Activated naive CD8-positive, alpha-beta T cell treated with anti-CD3 and anti-CD28 coated beads, Interleukin-2, amount 10 ng/mL, durations not matched to agents 7 days and 5 days (primary cell): Measurements from ENCODE around the gene CCDC24. TPM values are rescaled to one million over a fixed set of nuclear protein-coding genes. Genes with fewer than 3 reads are reported as not detected.

Source experiments
- ATAC-seq: fragments of 150-1000 bp; cut with Tn5 transposase; one replicate; pipeline ENCODE4 v1.10.0; 2021; ENCODE audit warnings: low read depth, moderate library complexity
- POLR2A ChIA-PET: fragments of 350-600 bp; sonication (Branson Sonifier 250); formaldehyde crosslinking; loops from one replicate; lab custom pipeline; 2021; ENCODE audit warnings: antibody characterized with exemption; lab: Charles Lee
- DNase-seq: peaks from one replicate; pipeline ENCODE4 v3.0.0; 2021
- H3K27ac Mint-ChIP-seq: one replicate; pipeline ENCODE4 v1.8.0; 2022; ENCODE audit warnings: mild to moderate bottlenecking, mixed read lengths
- H3K27me3 Mint-ChIP-seq: one replicate; pipeline ENCODE4 v1.8.0; 2022; ENCODE audit warnings: mild to moderate bottlenecking, moderate library complexity, mixed read lengths
- H3K36me3 Mint-ChIP-seq: one replicate; pipeline ENCODE4 v1.8.0; 2021; ENCODE audit warnings: mild to moderate bottlenecking, mixed read lengths
- H3K4me1 Mint-ChIP-seq: one replicate; pipeline ENCODE4 v1.8.0; 2021; ENCODE audit warnings: mixed read lengths
- H3K4me3 Mint-ChIP-seq: one replicate; pipeline ENCODE4 v1.8.0; 2022; ENCODE audit warnings: mild to moderate bottlenecking, moderate library complexity, mixed read lengths
- H3K9me3 Mint-ChIP-seq: one replicate; pipeline ENCODE4 v1.8.0; 2021; ENCODE audit warnings: mixed read lengths
- total RNA-seq, 2 experiments: library from RNA; stranded (reverse); gene quantifications; one replicate each; pipeline ENCODE4 v1.2.3, GENCODE V29; 2021

Gene CCDC24
- total RNA-seq, 2 experiments from 2014 or later, result 1.3 to 3.2 TPM

- Mint-ChIP-seq H3K4me1 (peaks cover 13% of the 10 kb centered on the region), H3K36me3 (no peaks in the 10 kb centered on the region), H3K27ac (no peak overlapping the region), H3K4me3 (peak overlapping the region; percentile 90), H3K9me3 (no peaks in the 10 kb centered on the region), H3K27me3 (no peaks in the 10 kb centered on the region)
- POLR2A ChIA-PET, result interaction anchor here (1.3 kb wide), 1 partner anchor 382 kb away, joined by 3 read pairs; the partner anchor contains the start of gene KDM4A
- no peak for DNase-seq
- ATAC-seq, result no peak
Observed at GRCh38 chr1:44032170-44032790, 40.9 kb downstream of the CCDC24 start.

- peaks cover 12% of the 10 kb centered on the region for H3K4me1 Mint-ChIP-seq
- no peaks in the 10 kb centered on the region for H3K36me3 Mint-ChIP-seq
- no peak for ATAC-seq
- H3K4me3 Mint-ChIP-seq, result no peak overlapping the region
- no peaks in the 10 kb centered on the region for H3K27me3 Mint-ChIP-seq
- DNase-seq, result no peak
- H3K9me3 Mint-ChIP-seq, result no peaks in the 10 kb centered on the region
- no peak overlapping the region for H3K27ac Mint-ChIP-seq
- POLR2A ChIA-PET, result no interaction called here
Observed at GRCh38 chr1:44033041-44033575, 41.7 kb downstream of the CCDC24 start.

- H3K36me3 Mint-ChIP-seq, result no peaks in the 10 kb centered on the region
- no peak overlapping the region for H3K27ac Mint-ChIP-seq
- POLR2A ChIA-PET, result no interaction called here
- DNase-seq (no peak), ATAC-seq (no peak)
- no peaks in the 10 kb centered on the region for H3K27me3 Mint-ChIP-seq
- no peak overlapping the region for H3K4me3 Mint-ChIP-seq
- no peaks in the 10 kb centered on the region for H3K9me3 Mint-ChIP-seq
- peaks cover 11% of the 10 kb centered on the region for H3K4me1 Mint-ChIP-seq
Observed at GRCh38 chr1:44033756-44034155, 42.4 kb downstream of the CCDC24 start.

- no peaks in the 10 kb centered on the region for H3K27me3 Mint-ChIP-seq
Observed at GRCh38 chr1:44034423-44034822, 43.0 kb downstream of the CCDC24 start.

GRCh38 chr1:44034976-44035716, 43.7 kb downstream of the CCDC24 start:
- Mint-ChIP-seq H3K27ac (no peak overlapping the region), H3K4me3 (no peak overlapping the region), H3K36me3 (no peaks in the 10 kb centered on the region), H3K9me3 (no peaks in the 10 kb centered on the region), H3K27me3 (peaks cover 2% of the 10 kb centered on the region), H3K4me1 (peaks cover 4% of the 10 kb centered on the region)
- POLR2A ChIA-PET, result no interaction called here
- DNase-seq (no peak), ATAC-seq (no peak)

More at GRCh38 chr1:44034423-44034822, 43.0 kb downstream of the CCDC24 start:
- H3K27ac Mint-ChIP-seq, result no peak overlapping the region
- no peak overlapping the region for H3K4me3 Mint-ChIP-seq
- DNase-seq (no peak), ATAC-seq (no peak)
- POLR2A ChIA-PET, result no interaction called here
- H3K4me1 Mint-ChIP-seq, result peaks cover 8% of the 10 kb centered on the region
- H3K36me3 Mint-ChIP-seq, result no peaks in the 10 kb centered on the region
- no peaks in the 10 kb centered on the region for H3K9me3 Mint-ChIP-seq

- no peak overlapping the region for H3K4me3 Mint-ChIP-seq
- no peaks in the 10 kb centered on the region for H3K36me3 Mint-ChIP-seq
- H3K27ac Mint-ChIP-seq, result no peak overlapping the region
- ATAC-seq (no peak), DNase-seq (no peak)
- H3K27me3 Mint-ChIP-seq, result peaks cover 2% of the 10 kb centered on the region
- peaks cover 4% of the 10 kb centered on the region for H3K4me1 Mint-ChIP-seq
- H3K9me3 Mint-ChIP-seq, result no peaks in the 10 kb centered on the region
- POLR2A ChIA-PET, result interaction anchor here (0.8 kb wide), 1 partner anchor 23 kb away, joined by 3 read pairs; no protein-coding TSS in a partner anchor
Observed at GRCh38 chr1:44035726-44036408, 44.5 kb downstream of the CCDC24 start.

GRCh38 chr1:44036409-44037139, 45.2 kb downstream of the CCDC24 start:
- Mint-ChIP-seq H3K9me3 (no peaks in the 10 kb centered on the region), H3K4me3 (no peak overlapping the region), H3K36me3 (no peaks in the 10 kb centered on the region), H3K4me1 (peaks cover 3% of the 10 kb centered on the region), H3K27ac (no peak overlapping the region), H3K27me3 (peaks cover 5% of the 10 kb centered on the region)
- DNase-seq, result peak; percentile 62
- peak; percentile 66 for ATAC-seq
- POLR2A ChIA-PET, result interaction anchor here (0.8 kb wide), 1 partner anchor 24 kb away, joined by 3 read pairs; no protein-coding TSS in a partner anchor

- DNase-seq (no peak), ATAC-seq (no peak)
- no peaks in the 10 kb centered on the region for H3K36me3 Mint-ChIP-seq
- H3K27ac Mint-ChIP-seq, result no peak overlapping the region
- peaks cover 8% of the 10 kb centered on the region for H3K27me3 Mint-ChIP-seq
- H3K4me1 Mint-ChIP-seq, result peaks cover 2% of the 10 kb centered on the region
- H3K9me3 Mint-ChIP-seq, result no peaks in the 10 kb centered on the region
- POLR2A ChIA-PET, result no interaction called here
- H3K4me3 Mint-ChIP-seq, result no peak overlapping the region
Observed at GRCh38 chr1:44037154-44037553, 45.8 kb downstream of the CCDC24 start.

- H3K36me3 Mint-ChIP-seq, result no peaks in the 10 kb centered on the region
- no peak overlapping the region for H3K4me3 Mint-ChIP-seq
- peaks cover 12% of the 10 kb centered on the region for H3K27me3 Mint-ChIP-seq
- peaks cover 2% of the 10 kb centered on the region for H3K4me1 Mint-ChIP-seq
- ATAC-seq, result no peak
- H3K27ac Mint-ChIP-seq, result no peak overlapping the region
- DNase-seq, result no peak
- no peaks in the 10 kb centered on the region for H3K9me3 Mint-ChIP-seq
- POLR2A ChIA-PET, result no interaction called here
Observed at GRCh38 chr1:44038876-44039657, 47.7 kb downstream of the CCDC24 start.

GRCh38 chr1:44040418-44040817, 49.0 kb downstream of the CCDC24 start:
- H3K27me3 Mint-ChIP-seq, result peaks cover 16% of the 10 kb centered on the region
- no peak overlapping the region for H3K27ac Mint-ChIP-seq
- ATAC-seq, result no peak
- POLR2A ChIA-PET, result no interaction called here
- DNase-seq, result no peak
- H3K4me3 Mint-ChIP-seq, result no peak overlapping the region
- H3K9me3 Mint-ChIP-seq, result no peaks in the 10 kb centered on the region
- H3K4me1 Mint-ChIP-seq, result peaks cover 2% of the 10 kb centered on the region
- H3K36me3 Mint-ChIP-seq, result no peaks in the 10 kb centered on the region

- POLR2A ChIA-PET, result no interaction called here
- Mint-ChIP-seq H3K4me3 (no peak overlapping the region), H3K36me3 (no peaks in the 10 kb centered on the region), H3K9me3 (no peaks in the 10 kb centered on the region), H3K4me1 (peaks cover 2% of the 10 kb centered on the region), H3K27ac (no peak overlapping the region), H3K27me3 (peaks cover 16% of the 10 kb centered on the region)
- DNase-seq (no peak), ATAC-seq (no peak)
Observed at GRCh38 chr1:44040846-44041245, 49.4 kb downstream of the CCDC24 start.
